Breast epithelium (tissue), 4 donors: Measurements from ENCODE around the gene NCKAP5L. TPM values are rescaled to one million over a fixed set of nuclear protein-coding genes. Genes with fewer than 3 reads are reported as not detected.

Source experiments
- DNase-seq, 2 donors: peaks; one replicate each; pipeline ENCODE4 v3.0.0-alpha.2; 2019; ENCODE audit warnings: low spot score in 2 of 2
- H3K27ac ChIP-seq, 2 donors: fragments of 200-600 bp; sonication (generic) in 1 of 2; one replicate each; pipeline ENCODE4 v1.5.1; 2016 to 2019; ENCODE audit warnings: mild to moderate bottlenecking in 1 of 2
- H3K27me3 ChIP-seq, 2 donors: fragments of 200-600 bp; sonication (generic) in 1 of 2; one replicate each; pipeline versions ENCODE4 v1.5.1 to v1.6.0; 2017 to 2019; ENCODE audit warnings: control low read depth in 1 of 2, mild to moderate bottlenecking in 1 of 2
- H3K36me3 ChIP-seq: fragments of 200-600 bp; one replicate; pipeline ENCODE4 v1.5.1; 2019
- H3K4me1 ChIP-seq, 2 donors: fragments of 200-600 bp; sonication (generic); one replicate each; pipeline ENCODE4 v1.5.1; 2016 to 2019; ENCODE audit warnings: control low read depth in 1 of 2
- H3K4me3 ChIP-seq, 3 donors: fragments of 200-600 bp; sonication (generic); 1 replicate in 2 of 3; 2 replicates in 1 of 3; pipeline ENCODE4 v1.5.1; 2016 to 2019; ENCODE audit warnings: mild to moderate bottlenecking in 3 of 3, moderate library complexity in 2 of 3
- H3K9me3 ChIP-seq, 2 donors: fragments of 200-600 bp; sonication (generic) in 1 of 2; one replicate each; pipeline ENCODE4 v1.5.1; 2016 to 2019; ENCODE audit warnings: control low read depth in 1 of 2
- CTCF ChIP-seq, 3 donors: fragments of 450-650 bp; IDR thresholded peaks; one replicate each; pipeline ENCODE4 v1.5.1; 2016 to 2017; ENCODE audit warnings: antibody characterized with exemption in 3 of 3, mild to moderate bottlenecking in 3 of 3, moderate library complexity in 3 of 3
- POLR2A ChIP-seq: fragments of 450-650 bp; IDR thresholded peaks from one replicate; pipeline ENCODE4 v1.6.1; 2016; ENCODE audit warnings: antibody characterized with exemption, mild to moderate bottlenecking, moderate library complexity
- POLR2AphosphoS5 ChIP-seq, 3 donors: sonication (generic); formaldehyde crosslinking; IDR thresholded peaks; one replicate each; pipeline ENCODE4 v1.6.1; 2017; ENCODE audit warnings: antibody characterized with exemption in 3 of 3
- intact Hi-C: fragments of 100-400 bp; cut with DNase I; formaldehyde crosslinking; loops from one replicate; pipeline ENCODE4 v1.15.1; 2023; ENCODE audit warnings: low total_unique reads
- total RNA-seq, 3 donors: library from RNA; depleted of rRNA; stranded (reverse); fragments of >200 nt; gene quantifications; one replicate each; pipeline ENCODE4 v1.1.0, GENCODE V29; 2016

The NCKAP5L gene
- total RNA-seq, 3 donors from 2014 or later = 11.4 to 15.8 (median 12.1) TPM

- Histone ChIP-seq H3K27ac (no peak overlapping the region), H3K27me3 (no peaks in the 10 kb centered on the region), H3K9me3 (no peaks in the 10 kb centered on the region), H3K4me3 (no peak overlapping the region), H3K4me1 (no peaks in the 10 kb centered on the region), H3K36me3 (peaks cover 5% of the 10 kb centered on the region)
- intact Hi-C loops = no loop called here
- DNase-seq = no peak
- no peak for TF ChIP-seq POLR2A
- no peak for TF ChIP-seq CTCF (IDR thresholded peaks at IDR 0.05)
- TF ChIP-seq POLR2AphosphoS5 (IDR thresholded peaks at IDR 0.05) = no peak
Measured at GRCh38 chr12:49792181-49792970, 35.8 kb downstream of the NCKAP5L start.

GRCh38 chr12:49791700-49792099 is 36.5 kb downstream of the NCKAP5L start:
- Histone ChIP-seq H3K9me3 (no peaks in the 10 kb centered on the region), H3K4me3 (no peak overlapping the region), H3K4me1 (no peaks in the 10 kb centered on the region), H3K27ac (no peak overlapping the region), H3K36me3 (peaks cover 2% of the 10 kb centered on the region), H3K27me3 (no peaks in the 10 kb centered on the region)
- DNase-seq = no peak
- intact Hi-C loops = no loop called here
- TF ChIP-seq CTCF (IDR thresholded peaks at IDR 0.05) = no peak

- TF ChIP-seq POLR2AphosphoS5 (IDR thresholded peaks at IDR 0.05) (no peak), CTCF (IDR thresholded peaks at IDR 0.05) (no peak), POLR2A (no peak)
- Histone ChIP-seq H3K9me3 (no peaks in the 10 kb centered on the region), H3K36me3 (no peaks in the 10 kb centered on the region), H3K4me3 (no peak overlapping the region), H3K4me1 (no peaks in the 10 kb centered on the region), H3K27me3 (no peaks in the 10 kb centered on the region), H3K27ac (no peak overlapping the region)
- DNase-seq = no peak
- intact Hi-C loops = no loop called here
Measured at GRCh38 chr12:49790741-49791555, 37.3 kb downstream of the NCKAP5L start.

GRCh38 chr12:49789992-49790391 is 38.2 kb downstream of the NCKAP5L start:
- TF ChIP-seq POLR2A (no peak), CTCF (IDR thresholded peaks at IDR 0.05) (no peak), POLR2AphosphoS5 (IDR thresholded peaks at IDR 0.05) (no peak)
- Histone ChIP-seq H3K4me3 (no peak overlapping the region), H3K9me3 (no peaks in the 10 kb centered on the region), H3K4me1 (no peaks in the 10 kb centered on the region), H3K27me3 (no peaks in the 10 kb centered on the region), H3K27ac (no peak overlapping the region), H3K36me3 (no peaks in the 10 kb centered on the region)
- intact Hi-C loops = no loop called here
- DNase-seq = no peak

GRCh38 chr12:49787672-49788071 is 40.5 kb downstream of the NCKAP5L start:
- H3K27me3 ChIP-seq = no peaks in the 10 kb centered on the region
- no peaks in the 10 kb centered on the region for H3K9me3 ChIP-seq
- no peaks in the 10 kb centered on the region for H3K36me3 ChIP-seq
- H3K4me3 ChIP-seq = no peak overlapping the region
- no peaks in the 10 kb centered on the region for H3K4me1 ChIP-seq
- no peak overlapping the region for H3K27ac ChIP-seq
- TF ChIP-seq POLR2A (no peak), POLR2AphosphoS5 (IDR thresholded peaks at IDR 0.05) (no peak), CTCF (IDR thresholded peaks at IDR 0.05) (no peak)
- DNase-seq = no peak
- intact Hi-C loops = no loop called here
